Forelimb muscle (tissue), 1 donor: ENCODE data around the gene CHTF8. TPM values are rescaled to one million over a fixed set of nuclear protein-coding genes. Genes with fewer than 3 reads are reported as not detected.
"Not testable (repeated sequence)": the region's sequence is repeated elsewhere in the genome, so short reads cannot be mapped to it uniquely, and the experiment has no call there.

Source experiments
- DNase-seq: peaks from one replicate; pipeline ENCODE4 v3.0.0-alpha.2; 2013; ENCODE audit warnings: low read depth
- polyA plus RNA-seq: library from polyadenylated mRNA; unstranded; fragments of 120-200 nt; gene quantifications from one replicate; pipeline ENCODE4 v1.2.1, GENCODE V29; 2013; ENCODE audit not compliant: insufficient read length

The CHTF8 gene
- polyA plus RNA-seq, 1 donor = 61.6 TPM

DNA sequence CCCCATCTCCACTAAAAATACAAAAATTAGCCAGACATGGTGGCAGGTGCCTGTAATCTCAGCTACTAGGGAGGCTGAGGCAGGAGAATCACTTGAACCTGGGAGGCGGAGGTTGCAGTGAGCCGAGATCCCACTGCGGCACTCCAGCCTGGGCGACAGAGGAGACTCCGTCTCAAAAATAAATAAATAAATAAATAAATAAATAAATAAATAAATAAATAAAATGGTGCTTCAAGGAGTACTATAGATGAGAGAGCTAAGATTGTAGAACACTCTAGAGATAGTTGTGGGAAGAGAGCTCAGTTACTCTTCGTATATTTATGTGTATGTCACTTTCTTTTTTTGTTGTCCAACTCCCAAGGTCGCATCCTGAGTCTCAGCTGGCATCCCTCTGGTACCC is 7.1 kb upstream of the CHTF8 start:
- not testable (repeated sequence) for DNase-seq

DNA sequence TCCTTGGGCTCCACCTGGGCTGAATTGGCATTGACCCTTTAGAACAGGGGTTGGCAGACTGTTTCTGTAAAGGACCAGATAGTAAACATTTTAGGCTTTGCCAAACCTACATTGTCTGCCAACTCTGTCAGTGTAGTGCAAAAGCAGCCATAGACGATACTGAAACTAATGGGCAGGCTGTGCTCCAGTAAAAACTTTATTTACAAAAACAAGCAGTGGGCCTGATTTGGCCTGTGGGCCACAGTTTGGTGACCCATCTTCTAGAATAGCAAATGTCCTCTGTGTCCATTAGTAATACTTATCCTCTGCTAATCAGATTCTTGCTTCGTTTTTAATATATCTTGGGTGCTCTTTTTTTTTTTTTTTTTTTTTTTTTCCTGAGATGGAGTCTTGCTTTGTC is 6.2 kb upstream of the CHTF8 start:
- no peak for DNase-seq

DNA sequence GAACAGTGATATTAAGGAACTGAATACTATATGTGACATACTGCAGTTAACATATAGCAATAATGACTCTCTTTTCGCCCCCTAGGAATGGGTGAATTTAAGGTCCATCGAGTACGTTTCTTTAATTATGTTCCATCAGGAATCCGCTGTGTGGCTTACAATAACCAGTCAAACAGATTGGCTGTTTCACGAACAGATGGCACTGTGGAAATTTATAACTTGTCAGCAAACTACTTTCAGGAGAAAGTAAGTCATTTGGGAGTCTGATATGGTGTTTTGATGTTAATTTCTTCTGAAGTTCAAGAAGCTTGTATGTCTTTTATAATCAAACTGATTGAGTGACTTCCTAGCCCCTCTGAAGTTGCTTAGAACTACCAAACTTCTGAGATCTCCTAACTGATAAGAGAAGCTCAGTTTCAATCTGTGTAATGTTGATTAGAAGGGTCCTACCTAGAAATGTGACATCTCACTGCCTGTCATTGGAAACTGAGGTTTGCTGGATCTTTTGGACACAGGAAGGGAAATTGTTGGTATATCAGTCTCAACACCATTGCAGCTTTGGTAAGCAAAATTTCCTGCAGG is 1.1 kb upstream of the CHTF8 start:
- DNase-seq = no peak

DNA sequence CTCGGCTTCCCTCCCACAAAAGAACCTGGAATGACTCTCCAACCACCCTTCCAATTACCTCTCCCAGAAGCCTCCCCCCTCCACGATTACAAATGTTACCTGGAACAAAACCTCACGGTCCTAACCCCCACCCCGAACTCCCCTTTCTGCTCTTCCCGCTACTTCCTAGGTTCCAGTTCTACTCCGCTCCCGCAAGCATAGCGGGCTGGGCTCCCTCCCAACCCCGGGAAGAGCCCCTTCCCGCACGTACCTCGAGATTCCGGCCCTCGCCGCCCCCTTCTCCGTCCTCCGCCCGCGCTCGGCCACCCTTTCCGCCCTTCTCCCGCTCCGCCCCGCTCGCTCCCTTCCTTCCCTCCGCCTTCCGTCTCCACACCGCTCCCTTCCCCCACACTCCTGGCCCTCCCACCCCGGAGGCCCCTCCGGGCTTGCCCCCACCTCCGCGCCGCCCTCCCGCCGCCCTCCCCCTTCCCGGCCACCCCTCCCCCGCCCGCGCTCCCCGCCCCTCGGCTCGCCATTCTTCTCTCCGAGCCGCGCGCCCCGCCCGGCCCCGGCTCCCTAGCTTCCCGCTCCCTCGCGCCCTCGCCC is 457 bp downstream of the CHTF8 start:
- peak; percentile 41 for DNase-seq

DNA sequence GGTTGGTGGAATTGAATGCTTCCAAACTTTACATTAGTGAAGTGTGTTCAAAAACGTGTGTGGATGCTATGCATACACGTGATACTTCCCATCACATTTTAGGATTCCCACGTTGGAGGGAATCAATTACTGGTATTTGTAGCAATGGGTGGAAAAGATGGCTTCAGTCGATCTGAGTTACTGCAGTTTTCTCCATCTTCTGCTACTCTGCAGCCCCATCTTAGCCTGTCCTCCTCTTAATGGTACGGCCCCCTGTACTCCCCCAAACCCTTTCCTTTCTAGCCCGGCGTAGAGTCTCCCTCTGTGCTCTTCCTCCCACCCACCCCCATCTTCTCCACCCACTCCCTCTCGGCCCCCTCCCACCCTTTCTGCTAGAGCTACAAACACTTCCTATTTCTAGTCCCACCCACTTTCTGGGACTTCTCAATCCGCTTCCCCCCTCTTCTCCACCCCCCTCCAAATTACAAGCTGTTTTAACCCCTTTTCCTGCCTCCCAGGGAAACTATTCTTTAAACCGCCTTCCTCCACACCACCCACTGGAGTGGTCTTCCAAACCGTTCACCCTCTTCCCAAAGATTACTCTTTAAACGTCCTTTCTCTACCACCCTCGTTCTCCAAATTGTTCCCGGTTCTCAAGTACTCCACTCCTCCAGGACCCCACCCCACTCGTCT is 1.1 kb downstream of the CHTF8 start:
- no peak for DNase-seq

DNA sequence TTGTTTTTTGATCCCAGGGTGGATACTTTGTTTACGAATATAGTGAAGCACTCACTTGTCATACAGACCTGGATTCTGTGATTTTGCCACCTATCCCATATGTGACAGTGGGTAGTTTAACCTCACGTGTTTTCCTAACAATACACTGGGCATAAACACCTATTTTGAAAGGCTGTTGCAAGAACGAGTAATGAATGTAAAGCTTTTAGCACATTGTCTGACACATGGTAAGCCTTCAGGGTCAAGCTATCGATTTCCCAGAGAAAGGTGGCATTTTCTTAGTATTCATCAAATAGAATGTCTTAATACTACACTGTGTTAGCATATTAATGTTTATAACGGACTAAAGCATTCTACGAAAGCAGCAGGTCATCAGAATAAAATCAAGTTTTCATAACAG is 1.9 kb downstream of the CHTF8 start:
- DNase-seq = no peak

DNA sequence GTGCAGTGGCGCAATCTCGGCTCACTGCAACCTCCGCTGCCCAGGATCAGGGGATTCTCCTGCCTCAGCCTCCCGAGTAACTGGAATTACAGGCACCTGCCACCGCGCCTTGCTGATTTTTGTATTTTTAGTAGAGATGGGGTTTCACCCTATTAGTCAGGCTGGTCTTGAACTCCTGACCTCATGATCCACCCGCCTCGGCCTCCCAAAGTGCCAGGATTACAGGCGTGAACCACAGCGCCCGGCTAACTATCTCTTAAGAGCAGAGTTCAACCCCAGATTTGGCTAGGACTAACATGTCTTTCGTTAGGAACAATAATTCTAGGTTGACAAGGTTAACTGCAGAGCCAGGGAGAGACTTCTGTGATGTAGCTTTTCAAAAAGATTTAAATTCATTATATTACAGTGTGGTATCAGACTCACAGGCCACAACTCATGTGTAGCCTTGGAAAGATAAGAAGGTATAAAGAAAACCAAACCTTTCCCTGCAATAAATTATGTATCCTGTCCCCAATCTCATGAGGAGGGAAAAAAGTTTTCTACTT is 4.3 kb downstream of the CHTF8 start:
- DNase-seq = no peak

DNA sequence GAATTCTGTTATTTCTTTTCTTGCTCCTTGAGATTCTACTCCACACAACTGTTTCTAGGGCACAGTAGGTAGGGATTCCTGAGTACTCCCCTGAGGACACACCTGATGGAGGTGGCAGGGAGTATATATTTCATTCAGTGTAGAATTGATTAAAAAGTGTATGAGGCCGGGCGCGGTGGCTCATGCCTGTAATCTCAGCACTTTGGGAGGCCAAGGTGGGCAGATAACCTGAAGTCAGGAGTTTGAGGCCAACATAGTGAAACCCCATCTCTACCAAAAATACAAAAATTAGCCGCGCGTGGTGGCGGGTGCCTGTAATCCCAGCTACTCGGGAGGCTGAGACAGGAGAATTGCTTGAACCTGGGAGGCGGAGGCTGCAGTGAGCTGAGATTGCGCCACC is 5.6 kb downstream of the CHTF8 start:
- DNase-seq = not testable (repeated sequence)

DNA sequence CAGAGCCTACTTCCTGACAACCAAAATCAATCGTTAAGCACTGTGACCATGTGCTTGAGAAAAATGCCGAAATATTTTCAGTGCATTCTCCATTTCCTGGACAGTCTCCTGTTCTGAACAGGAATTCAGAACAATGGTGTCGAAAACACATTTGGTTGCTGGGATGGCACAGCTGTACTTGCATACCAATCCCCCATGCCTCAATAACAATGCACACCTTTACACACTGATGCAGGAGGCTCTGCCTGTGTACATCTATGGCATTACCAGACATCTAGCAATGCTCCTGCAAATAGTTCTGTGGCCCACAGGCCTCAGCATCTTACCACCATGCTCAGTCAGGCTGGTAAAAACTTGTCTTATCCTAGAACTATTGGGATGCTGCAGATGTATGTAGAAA is 6.2 kb downstream of the CHTF8 start:
- no peak for DNase-seq

DNA sequence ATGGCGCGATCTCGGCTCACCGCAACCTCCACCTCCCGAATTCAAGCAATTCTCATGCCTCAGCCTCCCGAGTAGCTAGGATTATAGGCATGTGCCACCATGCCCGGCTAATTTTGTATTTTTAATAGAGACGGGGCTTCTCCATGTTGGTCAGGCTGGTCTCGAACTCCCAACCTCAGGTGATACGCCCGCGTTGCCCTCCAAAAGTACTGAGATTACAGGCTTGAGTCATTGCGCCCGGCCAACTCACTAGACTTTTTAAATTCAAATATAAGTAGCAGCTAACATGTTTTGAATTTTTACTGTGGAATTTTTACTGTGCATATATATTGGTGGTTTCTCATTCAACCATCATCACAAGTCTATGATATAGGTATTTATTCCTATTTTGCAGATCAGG is 7.4 kb downstream of the CHTF8 start:
- DNase-seq = not testable (repeated sequence)

DNA sequence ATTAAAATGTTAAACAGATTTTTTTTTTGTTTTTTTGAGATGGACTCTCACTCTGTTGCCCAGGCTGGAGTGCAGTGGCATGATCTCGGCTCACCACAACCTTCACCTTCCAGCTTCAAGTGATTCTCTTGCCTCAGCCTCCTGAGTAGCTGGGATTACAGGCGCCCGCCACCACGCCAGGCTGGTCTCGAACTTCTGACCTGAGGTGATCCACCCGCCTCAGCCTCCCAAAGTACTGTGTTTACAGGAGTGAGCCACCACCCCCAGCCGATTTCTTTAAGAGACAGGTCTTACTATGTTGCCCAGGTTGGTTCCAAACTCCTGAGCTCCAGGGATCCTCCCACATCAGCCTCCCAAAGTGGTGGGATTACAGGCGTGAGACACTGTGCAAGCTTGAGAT is 8.0 kb downstream of the CHTF8 start:
- DNase-seq = not testable (repeated sequence)

DNA sequence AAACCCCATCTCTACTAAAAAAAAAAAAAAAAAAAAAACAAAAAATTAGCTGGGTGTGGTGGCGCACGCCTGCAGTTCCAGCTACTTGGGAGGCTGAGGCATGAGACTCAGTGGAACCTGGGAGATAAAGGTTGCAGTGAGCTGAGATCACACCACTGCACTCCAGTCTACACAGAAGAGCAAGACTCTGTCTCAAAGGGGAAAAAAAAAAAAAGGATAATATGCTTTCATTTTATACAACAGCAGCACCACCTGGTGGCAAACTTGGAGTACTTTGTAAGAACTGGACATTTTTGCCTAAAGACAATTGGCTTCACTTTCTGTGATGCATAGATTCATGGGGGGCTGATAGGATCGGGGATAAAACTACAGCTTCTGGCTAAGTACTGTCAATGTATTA is 8.5 kb downstream of the CHTF8 start:
- peak; percentile 43 for DNase-seq

DNA sequence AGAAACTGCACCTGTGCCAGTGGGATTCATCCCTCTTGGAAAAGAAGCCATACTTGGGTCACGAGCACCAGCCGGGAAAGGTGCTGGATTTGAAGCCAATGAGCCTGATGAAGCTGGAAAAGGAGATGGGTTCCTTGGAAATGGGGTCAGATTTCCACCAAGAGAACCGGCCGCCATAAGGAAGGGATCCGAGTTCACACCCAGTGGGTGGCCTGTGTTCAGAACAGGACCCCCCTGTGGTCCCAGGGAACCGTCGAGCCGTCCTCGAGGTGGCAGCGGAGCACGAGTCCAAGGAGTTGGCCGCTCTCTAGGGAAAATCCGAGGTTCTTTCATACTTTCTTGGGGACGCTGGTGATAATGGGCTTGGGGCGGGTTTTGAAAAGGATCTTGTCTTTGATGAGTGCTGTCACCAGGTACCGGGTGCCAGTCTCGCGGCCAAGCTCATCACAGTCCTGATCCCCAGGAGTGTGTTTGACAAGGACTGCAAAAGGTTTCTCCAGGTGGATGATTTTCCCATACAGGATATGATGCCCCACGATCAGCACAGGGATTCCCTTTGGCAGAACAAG is 12.2 kb downstream of the CHTF8 start:
- no peak for DNase-seq

DNA sequence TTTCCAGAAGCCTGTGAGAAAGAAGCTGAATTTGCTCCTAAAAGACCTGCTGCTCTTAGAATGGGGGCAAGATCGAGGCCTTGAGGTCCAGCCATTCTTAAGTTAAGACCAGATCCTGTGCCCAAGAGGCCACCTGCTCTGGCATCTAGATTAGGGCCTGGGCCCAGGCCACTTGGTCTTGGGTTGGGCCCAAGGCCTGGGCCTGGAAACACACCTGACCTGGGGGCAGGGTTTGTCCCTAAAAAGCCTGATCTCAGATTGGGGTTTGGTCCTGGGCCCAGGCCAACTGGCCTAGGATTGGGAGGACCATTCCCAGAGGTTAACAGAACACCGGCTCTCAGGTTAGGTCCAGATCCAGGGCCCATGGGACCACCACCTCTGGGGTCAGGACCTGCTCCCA is 12.9 kb downstream of the CHTF8 start:
- no peak for DNase-seq

DNA sequence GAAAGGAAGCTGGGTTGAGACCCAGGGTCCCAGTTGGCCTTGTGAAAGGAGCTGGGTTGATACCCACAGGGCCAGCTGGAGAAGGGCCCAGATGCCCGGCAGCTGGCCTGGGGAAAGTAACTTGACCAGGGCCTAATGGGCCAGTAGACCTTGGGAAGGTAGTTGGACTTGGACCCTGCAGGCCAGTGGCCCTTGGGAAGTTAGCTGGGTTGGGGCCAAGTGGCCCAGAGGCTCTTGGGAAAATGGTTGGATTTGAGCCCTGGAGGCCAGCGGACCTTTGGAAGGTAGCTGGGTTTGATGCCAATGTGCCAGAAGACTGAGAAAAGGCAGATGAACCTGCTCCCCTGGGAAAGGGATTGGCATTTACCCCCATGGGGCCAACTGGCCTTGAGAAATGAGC is 13.4 kb downstream of the CHTF8 start:
- DNase-seq = no peak

DNA sequence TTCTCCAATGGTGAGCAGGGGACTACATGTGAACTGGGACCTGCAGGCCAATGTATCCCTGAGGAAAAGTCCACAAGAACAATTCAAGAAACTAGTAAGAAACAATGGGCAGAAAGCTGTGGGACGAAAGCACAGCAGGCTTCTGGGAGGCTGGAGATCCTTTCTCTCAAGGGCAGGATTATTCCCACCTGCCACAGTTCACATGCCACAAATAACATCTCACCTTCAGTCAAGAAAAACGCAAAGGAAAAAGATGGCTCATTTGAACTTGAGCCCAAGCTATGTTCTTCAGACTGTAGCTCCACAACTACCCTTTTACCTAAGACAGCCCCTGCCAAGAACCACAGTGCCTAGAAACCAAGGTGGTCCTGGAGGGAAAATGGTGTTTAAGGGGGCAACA is 13.9 kb downstream of the CHTF8 start:
- no peak for DNase-seq

DNA sequence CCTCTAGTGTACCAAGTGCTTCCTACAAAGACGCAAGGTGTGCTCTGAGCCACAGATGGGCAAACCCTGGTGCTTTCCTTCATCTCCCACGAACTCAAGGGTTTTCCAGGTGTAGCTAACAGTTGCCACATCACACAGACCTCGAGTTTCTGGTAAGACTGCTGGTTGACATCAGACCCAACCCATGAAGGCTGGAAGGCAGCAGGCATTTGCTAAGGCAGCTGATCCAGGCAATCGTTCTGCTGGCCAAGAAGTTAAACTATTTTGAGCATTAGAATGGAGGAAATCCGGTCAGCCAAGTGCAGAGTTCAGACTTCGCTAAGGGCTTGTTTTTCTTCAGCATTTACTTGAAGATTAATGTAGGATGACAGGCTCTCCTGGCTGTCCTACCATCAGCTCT is 15.5 kb downstream of the CHTF8 start:
- no peak for DNase-seq

DNA sequence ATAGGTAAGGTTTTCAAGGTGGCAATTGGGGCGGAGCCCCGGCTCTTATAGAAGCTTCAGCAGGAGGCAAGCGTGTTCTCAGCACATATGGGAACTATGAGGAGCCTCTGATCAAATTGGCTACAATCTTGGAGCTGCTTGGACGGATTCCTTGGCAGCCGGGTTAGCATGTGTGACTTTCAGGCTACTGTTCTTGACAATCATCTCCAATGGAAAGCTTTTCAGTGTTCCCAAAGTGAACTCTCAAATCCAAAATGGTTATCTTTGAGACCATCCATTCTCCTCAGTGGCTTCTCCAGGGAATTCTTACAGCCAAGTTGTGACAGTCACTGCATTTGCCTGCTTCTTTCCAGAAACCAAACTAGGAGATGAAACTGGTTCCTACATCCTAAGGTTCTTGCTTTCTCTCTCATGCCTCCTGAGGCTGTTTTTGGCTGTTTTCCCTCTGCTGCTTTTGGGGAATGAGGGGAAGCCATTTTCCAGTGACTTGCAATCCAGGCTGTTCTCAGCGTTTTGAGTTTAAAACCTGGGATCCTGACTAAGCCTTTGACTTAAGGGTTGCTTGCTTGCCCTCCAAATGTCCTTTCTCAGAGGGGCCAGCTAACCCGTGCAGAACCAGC is 16.0 kb downstream of the CHTF8 start:
- DNase-seq = no peak

DNA sequence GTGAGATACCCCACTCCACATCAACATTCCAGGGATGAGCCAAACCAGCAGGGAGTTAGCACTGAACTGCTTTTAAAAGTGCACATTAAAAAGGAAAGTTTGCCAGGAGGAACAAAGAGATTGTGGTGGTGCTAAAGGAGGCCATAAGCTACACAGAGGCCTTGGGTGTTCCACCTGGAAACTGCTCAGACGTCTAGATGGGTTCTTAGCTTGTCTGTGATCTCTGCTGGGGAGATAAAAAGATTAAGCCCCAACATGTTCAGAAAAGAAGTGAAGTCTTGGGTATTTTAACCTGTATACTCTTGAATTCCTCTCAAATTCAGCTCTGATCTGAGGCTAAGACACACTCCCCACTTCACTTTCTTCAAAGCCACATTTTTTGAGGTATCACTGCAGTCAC is 16.6 kb downstream of the CHTF8 start:
- DNase-seq = no peak

DNA sequence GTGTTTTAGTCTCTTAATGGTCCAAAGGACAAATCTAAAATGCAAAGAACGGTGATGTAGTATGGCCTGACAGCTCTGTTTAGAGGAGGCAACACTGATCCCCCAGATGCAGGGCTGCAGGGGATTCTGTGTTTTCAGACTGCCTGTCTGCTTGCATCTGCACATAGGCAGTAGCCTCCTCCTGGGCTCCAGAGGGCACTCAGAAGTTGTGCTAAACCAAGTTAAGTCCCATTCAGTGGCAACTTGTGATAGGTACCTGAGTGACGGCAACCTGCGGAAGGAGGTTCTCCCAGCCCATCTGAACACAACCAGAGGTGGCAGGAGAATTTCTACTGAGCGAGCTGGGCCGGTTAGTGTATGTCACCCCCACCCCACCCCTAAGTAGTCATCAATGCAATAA is 17.0 kb downstream of the CHTF8 start:
- no peak for DNase-seq

DNA sequence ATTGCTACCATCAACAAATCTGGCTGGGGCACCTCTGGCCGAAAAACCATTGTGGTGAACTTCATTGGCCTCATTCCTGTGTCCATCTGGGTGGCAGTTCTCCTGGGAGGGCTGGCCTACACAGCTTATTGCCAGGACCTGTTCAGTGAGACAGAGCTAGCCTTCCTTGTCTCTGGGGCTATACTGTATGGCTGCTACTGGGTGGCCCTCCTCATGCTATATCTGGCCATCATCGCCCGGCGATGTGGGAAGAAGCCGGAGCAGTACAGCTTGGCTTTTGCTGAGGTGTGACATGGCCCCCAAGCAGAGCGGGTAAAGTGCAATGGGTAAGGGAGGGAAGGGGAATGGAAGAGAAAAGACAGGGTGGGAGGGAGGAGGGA is 17.4 kb downstream of the CHTF8 start:
- no peak for DNase-seq

DNA sequence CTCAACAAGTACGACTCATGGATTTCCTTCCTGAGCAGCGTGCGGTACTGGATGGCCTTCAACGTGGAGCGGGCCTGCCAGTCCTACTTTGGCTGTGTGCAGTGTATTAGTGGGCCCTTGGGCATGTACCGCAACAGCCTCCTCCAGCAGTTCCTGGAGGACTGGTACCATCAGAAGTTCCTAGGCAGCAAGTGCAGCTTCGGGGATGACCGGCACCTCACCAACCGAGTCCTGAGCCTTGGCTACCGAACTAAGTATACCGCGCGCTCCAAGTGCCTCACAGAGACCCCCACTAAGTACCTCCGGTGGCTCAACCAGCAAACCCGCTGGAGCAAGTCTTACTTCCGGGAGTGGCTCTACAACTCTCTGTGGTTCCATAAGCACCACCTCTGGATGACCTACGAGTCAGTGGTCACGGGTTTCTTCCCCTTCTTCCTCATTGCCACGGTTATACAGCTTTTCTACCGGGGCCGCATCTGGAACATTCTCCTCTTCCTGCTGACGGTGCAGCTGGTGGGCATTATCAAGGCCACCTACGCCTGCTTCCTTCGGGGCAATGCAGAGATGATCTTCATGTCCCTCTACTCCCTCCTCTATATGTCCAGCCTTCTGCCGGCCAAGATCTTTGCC is 17.9 kb downstream of the CHTF8 start:
- DNase-seq = no peak
